ENCODE data around the gene SMTNL2. TPM values are rescaled to one million over a fixed set of nuclear protein-coding genes. Genes with fewer than 3 reads are reported as not detected.

Gene SMTNL2
- total RNA-seq, 1 donor from 2014 or later: 1.7 TPM

DNA sequence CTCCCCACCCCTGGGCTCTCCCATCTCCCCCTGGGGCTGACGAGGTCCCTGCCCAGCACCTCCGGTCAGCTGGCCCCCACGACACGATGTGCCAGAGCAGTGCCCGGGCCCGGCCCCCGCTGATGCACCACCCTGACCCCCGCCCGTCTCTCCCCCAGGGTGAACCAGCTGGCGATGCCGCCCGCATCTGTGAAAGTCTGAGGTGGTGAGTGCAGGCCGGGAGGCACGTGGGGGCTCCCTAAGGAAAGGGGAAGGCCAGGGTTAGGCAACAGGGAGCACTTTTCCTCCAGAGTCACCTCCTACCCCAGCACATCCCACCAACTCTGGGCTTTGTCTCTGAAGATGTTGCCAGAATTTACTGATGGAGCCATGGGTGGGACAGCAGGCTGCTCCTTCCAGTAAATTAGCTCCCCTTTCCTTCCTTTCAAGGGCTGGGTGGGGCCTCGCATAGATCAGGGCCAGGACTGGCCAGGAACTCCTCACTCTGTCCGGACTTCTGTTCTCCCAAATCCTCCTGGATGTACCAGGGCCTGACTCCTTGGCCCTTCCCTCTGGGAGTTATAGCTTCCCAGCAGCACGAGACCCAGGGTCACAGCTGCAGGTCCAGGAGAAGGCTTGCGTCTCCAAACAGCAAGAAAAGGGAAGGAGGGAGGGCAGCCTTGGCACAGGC is 47.5 kb upstream of the SMTNL2 start:
- Mint-ChIP-seq H3K4me3 (ENCODE audit: unreplicated experiment) (no peak overlapping the region), H3K27me3 (ENCODE audit: unreplicated experiment) (peaks cover 4% of the 10 kb centered on the region), H3K36me3 (ENCODE audit: unreplicated experiment) (peaks cover 9% of the 10 kb centered on the region), H3K4me1 (ENCODE audit: unreplicated experiment) (peaks cover 2% of the 10 kb centered on the region), H3K27ac (ENCODE audit: unreplicated experiment) (no peak overlapping the region), H3K9me3 (ENCODE audit: unreplicated experiment) (no peaks in the 10 kb centered on the region)
- DNase-seq (ENCODE audit: extremely low spot score, unreplicated experiment): no peak
- TF ChIP-seq, protein P1, sequence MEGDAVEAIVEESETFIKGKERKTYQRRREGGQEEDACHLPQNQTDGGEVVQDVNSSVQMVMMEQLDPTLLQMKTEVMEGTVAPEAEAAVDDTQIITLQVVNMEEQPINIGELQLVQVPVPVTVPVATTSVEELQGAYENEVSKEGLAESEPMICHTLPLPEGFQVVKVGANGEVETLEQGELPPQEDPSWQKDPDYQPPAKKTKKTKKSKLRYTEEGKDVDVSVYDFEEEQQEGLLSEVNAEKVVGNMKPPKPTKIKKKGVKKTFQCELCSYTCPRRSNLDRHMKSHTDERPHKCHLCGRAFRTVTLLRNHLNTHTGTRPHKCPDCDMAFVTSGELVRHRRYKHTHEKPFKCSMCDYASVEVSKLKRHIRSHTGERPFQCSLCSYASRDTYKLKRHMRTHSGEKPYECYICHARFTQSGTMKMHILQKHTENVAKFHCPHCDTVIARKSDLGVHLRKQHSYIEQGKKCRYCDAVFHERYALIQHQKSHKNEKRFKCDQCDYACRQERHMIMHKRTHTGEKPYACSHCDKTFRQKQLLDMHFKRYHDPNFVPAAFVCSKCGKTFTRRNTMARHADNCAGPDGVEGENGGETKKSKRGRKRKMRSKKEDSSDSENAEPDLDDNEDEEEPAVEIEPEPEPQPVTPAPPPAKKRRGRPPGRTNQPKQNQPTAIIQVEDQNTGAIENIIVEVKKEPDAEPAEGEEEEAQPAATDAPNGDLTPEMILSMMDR (IDR thresholded peaks at IDR 0.05): no peak

DNA sequence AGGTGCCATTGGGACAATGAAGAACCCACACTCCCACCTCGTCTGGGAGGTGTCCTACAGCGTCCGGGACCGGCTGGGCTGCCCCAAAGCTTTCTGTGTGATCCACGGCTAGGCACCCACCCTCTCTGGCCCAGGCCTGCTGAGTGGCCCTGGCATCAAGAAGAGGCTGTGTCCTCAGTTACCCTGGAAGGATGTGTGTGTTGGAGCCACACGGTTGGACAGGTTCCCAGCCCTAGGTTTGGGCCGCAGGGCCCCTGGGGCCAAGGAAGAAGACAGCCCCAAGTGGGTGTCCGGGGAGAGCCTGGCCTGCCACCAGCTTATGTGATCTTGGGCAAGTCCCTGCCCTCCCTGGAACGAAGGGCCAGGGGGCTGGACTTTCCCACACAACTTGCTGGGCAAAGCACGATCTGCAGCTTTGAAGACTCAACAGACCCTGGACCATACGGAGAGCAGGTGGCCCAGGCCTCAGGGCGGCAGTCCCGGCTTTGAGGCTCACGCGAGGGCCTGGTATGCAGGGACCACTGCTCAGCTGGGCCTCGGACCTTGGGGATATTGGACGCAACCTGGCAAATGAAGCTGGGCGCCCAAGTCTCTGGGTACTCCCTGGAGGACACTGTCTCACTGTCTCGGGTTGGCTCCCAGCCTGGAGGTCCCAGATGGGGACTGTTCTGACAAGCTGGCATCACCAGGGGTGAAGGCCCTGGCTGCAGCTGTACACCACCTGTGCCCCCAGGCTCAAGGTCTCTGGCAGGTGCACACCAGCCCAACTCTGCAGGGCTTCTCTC is 46.7 kb upstream of the SMTNL2 start:
- TF ChIP-seq, protein P1 (IDR thresholded peaks at IDR 0.05): no peak
- Mint-ChIP-seq H3K27ac (ENCODE audit: unreplicated experiment) (no peak overlapping the region), H3K4me3 (ENCODE audit: unreplicated experiment) (no peak overlapping the region), H3K4me1 (ENCODE audit: unreplicated experiment) (peaks cover 2% of the 10 kb centered on the region), H3K27me3 (ENCODE audit: unreplicated experiment) (no peaks in the 10 kb centered on the region), H3K36me3 (ENCODE audit: unreplicated experiment) (peaks cover 12% of the 10 kb centered on the region), H3K9me3 (ENCODE audit: unreplicated experiment) (no peaks in the 10 kb centered on the region)
- no peak for DNase-seq (ENCODE audit: extremely low spot score, unreplicated experiment)

DNA sequence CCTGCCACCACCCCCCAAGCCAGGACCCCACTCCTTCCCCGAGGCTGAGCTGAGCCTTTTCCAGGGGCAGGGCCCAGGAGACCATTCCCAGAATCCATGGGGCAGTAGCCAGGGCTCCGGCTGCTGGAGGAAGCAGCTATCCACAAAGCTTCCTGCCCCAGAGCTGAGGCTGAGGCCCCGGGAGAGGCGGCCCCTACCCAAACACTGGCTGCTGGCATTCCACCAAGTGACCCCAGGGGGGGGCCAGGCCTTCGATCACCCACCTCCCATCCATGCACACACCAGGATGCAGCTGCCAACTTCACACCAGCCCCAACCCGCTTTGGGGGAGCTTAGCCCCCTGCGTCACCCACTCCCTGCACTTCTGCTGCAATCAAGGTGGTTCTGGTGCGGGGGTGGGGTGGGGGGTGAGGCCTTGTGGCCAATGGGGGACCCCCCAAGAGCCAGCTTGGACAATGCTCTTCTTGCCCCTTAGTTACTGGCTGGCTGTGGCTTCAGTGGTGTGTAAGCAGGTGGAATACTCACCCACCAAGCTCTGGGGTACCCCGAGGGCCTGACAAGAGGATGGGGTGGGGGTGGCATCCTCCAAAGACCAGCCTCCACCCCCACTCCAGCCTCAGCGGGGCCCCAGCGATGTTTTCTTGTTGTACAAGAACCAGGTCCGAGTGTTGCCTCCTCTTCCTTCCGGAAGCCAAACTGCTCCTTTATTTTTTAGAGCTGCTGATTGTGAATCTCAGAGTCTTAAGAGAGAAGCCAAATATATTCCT is 45.9 kb upstream of the SMTNL2 start:
- H3K4me1 Mint-ChIP-seq (ENCODE audit: unreplicated experiment): peaks cover 2% of the 10 kb centered on the region
- no peak overlapping the region for H3K27ac Mint-ChIP-seq (ENCODE audit: unreplicated experiment)
- TF ChIP-seq, protein P1 (IDR thresholded peaks at IDR 0.05): no peak
- H3K4me3 Mint-ChIP-seq (ENCODE audit: unreplicated experiment): no peak overlapping the region
- H3K36me3 Mint-ChIP-seq (ENCODE audit: unreplicated experiment): peaks cover 12% of the 10 kb centered on the region
- no peaks in the 10 kb centered on the region for H3K27me3 Mint-ChIP-seq (ENCODE audit: unreplicated experiment)
- H3K9me3 Mint-ChIP-seq (ENCODE audit: unreplicated experiment): no peaks in the 10 kb centered on the region
- DNase-seq (ENCODE audit: extremely low spot score, unreplicated experiment): no peak

DNA sequence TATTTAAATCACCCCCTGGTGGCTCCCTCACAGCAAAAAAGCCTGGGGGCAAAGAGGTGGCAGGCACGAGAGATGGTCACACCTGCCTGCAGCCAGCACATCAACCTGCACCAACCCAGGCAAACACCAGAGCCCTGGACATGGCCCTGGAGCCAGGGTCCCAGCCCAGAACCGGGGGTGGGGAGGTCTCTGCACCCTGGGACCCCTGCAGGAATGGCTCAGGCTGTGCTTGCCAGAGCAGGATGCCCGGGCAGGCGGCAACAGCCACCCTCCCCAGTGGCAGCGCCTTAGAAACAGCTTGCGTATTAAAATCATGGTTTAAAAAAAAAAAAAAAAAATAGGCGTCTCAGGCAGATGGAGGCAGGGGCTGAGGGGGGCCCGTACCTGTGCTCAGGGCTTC is 45.3 kb upstream of the SMTNL2 start:
- H3K9me3 Mint-ChIP-seq (ENCODE audit: unreplicated experiment): no peaks in the 10 kb centered on the region
- DNase-seq (ENCODE audit: extremely low spot score, unreplicated experiment): no peak
- no peak overlapping the region for H3K27ac Mint-ChIP-seq (ENCODE audit: unreplicated experiment)
- TF ChIP-seq, protein P1 (IDR thresholded peaks at IDR 0.05): no peak
- H3K27me3 Mint-ChIP-seq (ENCODE audit: unreplicated experiment): no peaks in the 10 kb centered on the region
- H3K4me3 Mint-ChIP-seq (ENCODE audit: unreplicated experiment): no peak overlapping the region
- H3K4me1 Mint-ChIP-seq (ENCODE audit: unreplicated experiment): peaks cover 2% of the 10 kb centered on the region
- peaks cover 12% of the 10 kb centered on the region for H3K36me3 Mint-ChIP-seq (ENCODE audit: unreplicated experiment)

Measured in osteocyte (in vitro differentiated cells).